Right lobe of liver (tissue), 6 donors: ENCODE data around the gene MADCAM1. TPM values are rescaled to one million over a fixed set of nuclear protein-coding genes. Genes with fewer than 3 reads are reported as not detected.
A peak's percentile ranks its signal among the peaks of the same experiment; 100 is the strongest.

ENCODE experiments used
- ATAC-seq, 4 donors: fragments of 200-7000 bp; cut with Tn5 transposase; one replicate each; pipeline ENCODE4 v1.9.1; 2020; ENCODE audit warnings: mild to moderate bottlenecking in 4 of 4, moderate library complexity in 4 of 4
- DNase-seq, 3 donors: peaks; one replicate each; pipeline ENCODE4 v3.0.0-alpha.2; 2020
- H3K27ac ChIP-seq, 3 donors: fragments of 200-600 bp; one replicate each; pipeline ENCODE4 v1.8.0; 2022
- H3K27me3 ChIP-seq, 2 donors: fragments of 200-600 bp; one replicate each; pipeline ENCODE4 v1.8.0; 2022
- H3K36me3 ChIP-seq, 4 donors: fragments of 200-600 bp; sonication (generic) in 1 of 4; one replicate each; pipeline versions ENCODE4 v1.5.1 to v1.8.0; 2017 to 2022; ENCODE audit warnings: control low read depth in 1 of 4
- H3K4me1 ChIP-seq, 4 donors: fragments of 200-600 bp; sonication (generic) in 1 of 4; one replicate each; pipeline versions ENCODE4 v1.5.1 to v1.8.0; 2017 to 2022; ENCODE audit warnings: control low read depth in 1 of 4
- H3K4me3 ChIP-seq, 3 donors: fragments of 200-600 bp; one replicate each; pipeline ENCODE4 v1.8.0; 2022
- H3K9me3 ChIP-seq, 4 donors: fragments of 200-600 bp; sonication (generic) in 1 of 4; one replicate each; pipeline versions ENCODE4 v1.5.1 to v1.8.0; 2017 to 2022; ENCODE audit warnings: control low read depth in 1 of 4
- POLR2A ChIP-seq: fragments of 450-650 bp; IDR thresholded peaks from one replicate; pipeline ENCODE4 v1.6.1; 2017; ENCODE audit warnings: antibody characterized with exemption, mild to moderate bottlenecking
- WGBS: methylation state at CpG from one replicate; pipeline ENCODE4 v1.1.6; 2018; ENCODE audit warnings: low coverage, low lambda C conversion rate; ENCODE audit not compliant: insufficient coverage; ENCODE audit errors: missing lambda C conversion rate; 5-methylcytosine and 5-hydroxymethylcytosine counted together
- intact Hi-C, 2 donors: fragments of 100-400 bp; cut with DNase I; formaldehyde crosslinking; loops; one replicate each; pipeline versions ENCODE4 v1.11.2 to v1.14.1; 2022
- small RNA-seq, 2 experiments: library from RNA; depleted of rRNA; stranded (forward); fragments of <200 nt; gene quantifications; one replicate each; pipeline ENCODE3, GENCODE V24; 2016
- total RNA-seq, 6 experiments: library from RNA; depleted of rRNA in 2 of 6; stranded (reverse); fragments of >200 nt in 2 of 6; fragmentation: NEBNext Ultra II Directional in 3 of 6; extraction: Animal tissue kit (Norgen Biotek cat#: 25700) in 3 of 6; gene quantifications; one replicate each; pipeline versions ENCODE4 v1.1.0 to v1.2.4, GENCODE V29; 2016 to 2023
- TF ChIP-seq, protein P1 (sequence below), 4 donors: fragments of 200-600 bp in 3 of 4; fragments of 450-650 bp in 1 of 4; IDR thresholded peaks; one replicate each; pipeline versions ENCODE4 v1.5.1 to v1.8.0; 2016 to 2022; ENCODE audit warnings: antibody characterized with exemption in 4 of 4, mild to moderate bottlenecking in 2 of 4
- donor health status: DM: no; HTN: yes; CAD: no.
- donor health status: DM: no; HTN: no; CAD: no.
- donor health status: DM: no; HTN: no; CAD: no.
- donor health status: DM: no; HTN: yes; CAD: no.
- donor health status: DM: no; HTN: yes; CAD: no.

The MADCAM1 gene
- total RNA-seq, 6 experiments from 2014 or later = 0.11 to 0.69 (median 0.31) TPM

- WGBS = 96% methylated on average over 4 of the region's 15 CpGs
- DNase-seq (no peak), ATAC-seq (no peak)
- H3K4me3 ChIP-seq = no peak overlapping the region
- H3K4me1 ChIP-seq = no peaks in the 10 kb centered on the region
- peaks cover 0 to under 1% (median 0%) of the 10 kb centered on the region in 4 donors for H3K36me3 ChIP-seq
- no peaks in the 10 kb centered on the region for H3K9me3 ChIP-seq
- TF ChIP-seq, protein P1, sequence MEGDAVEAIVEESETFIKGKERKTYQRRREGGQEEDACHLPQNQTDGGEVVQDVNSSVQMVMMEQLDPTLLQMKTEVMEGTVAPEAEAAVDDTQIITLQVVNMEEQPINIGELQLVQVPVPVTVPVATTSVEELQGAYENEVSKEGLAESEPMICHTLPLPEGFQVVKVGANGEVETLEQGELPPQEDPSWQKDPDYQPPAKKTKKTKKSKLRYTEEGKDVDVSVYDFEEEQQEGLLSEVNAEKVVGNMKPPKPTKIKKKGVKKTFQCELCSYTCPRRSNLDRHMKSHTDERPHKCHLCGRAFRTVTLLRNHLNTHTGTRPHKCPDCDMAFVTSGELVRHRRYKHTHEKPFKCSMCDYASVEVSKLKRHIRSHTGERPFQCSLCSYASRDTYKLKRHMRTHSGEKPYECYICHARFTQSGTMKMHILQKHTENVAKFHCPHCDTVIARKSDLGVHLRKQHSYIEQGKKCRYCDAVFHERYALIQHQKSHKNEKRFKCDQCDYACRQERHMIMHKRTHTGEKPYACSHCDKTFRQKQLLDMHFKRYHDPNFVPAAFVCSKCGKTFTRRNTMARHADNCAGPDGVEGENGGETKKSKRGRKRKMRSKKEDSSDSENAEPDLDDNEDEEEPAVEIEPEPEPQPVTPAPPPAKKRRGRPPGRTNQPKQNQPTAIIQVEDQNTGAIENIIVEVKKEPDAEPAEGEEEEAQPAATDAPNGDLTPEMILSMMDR (IDR thresholded peaks at IDR 0.05) = no peak
- TF ChIP-seq POLR2A = no peak
- intact Hi-C loops = no loop called here
- H3K27me3 ChIP-seq = no peaks in the 10 kb centered on the region
- no peak overlapping the region for H3K27ac ChIP-seq
These were observed 50.8 kb downstream of the MADCAM1 start for GRCh38 chr19:547117-547516.

DNA sequence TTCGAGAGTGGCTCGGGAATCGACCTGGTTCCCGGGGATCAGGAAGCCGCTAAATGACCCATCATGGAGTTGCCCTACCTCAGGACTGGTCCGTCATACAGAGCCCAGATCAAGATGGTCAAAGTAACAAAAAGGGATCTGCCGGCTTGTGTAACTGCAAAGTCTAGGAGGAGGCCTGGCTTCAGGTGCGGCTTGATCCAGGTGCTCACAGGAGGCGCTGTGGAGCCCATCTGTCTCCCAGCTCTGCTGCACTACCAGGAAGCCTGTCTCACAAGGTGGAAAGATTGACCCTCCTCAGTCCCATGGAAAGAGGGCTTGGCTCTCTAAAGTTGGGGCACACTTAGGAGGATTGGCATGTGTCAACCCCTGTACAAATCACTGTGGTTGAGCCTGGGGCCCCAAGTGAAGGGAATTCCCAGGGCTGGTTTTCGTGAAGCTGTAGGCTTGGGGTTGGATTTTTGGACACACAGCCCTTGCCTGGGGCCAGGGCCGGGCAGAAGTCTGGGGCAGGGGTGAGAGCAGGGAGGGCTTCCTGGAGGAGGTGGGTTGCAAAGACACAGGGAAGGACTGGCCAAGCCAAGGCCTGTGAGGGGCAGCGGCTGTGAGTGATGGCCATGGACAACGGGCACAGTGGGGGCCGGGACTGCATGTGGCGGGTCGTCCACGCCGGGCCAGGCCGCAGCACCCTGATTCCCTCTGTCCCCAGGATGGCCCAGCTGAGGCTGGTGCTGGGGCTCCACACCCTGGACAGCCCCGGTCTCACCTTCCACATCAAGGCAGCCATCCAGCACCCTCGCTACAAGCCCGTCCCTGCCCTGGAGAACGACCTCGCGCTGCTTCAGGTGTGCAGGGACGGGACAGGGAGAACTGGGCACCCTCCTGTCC, 51.8 kb downstream of the MADCAM1 start:
- H3K4me3 ChIP-seq = no peak overlapping the region

GRCh38 chr19:548886-549830, 52.9 kb downstream of the MADCAM1 start:
- H3K27me3 ChIP-seq = no peaks in the 10 kb centered on the region
- DNase-seq (peak in 1 of 3 donors; percentile 44), ATAC-seq (peak in 1 of 4 donors; percentile 7)
- WGBS = 43% methylated on average over 6 of the region's 52 CpGs
- H3K4me1 ChIP-seq = no peaks in the 10 kb centered on the region
- TF ChIP-seq, protein P1 (IDR thresholded peaks at IDR 0.05) = no peak
- TF ChIP-seq POLR2A = no peak
- no peak overlapping the region for H3K4me3 ChIP-seq
- no peak overlapping the region for H3K27ac ChIP-seq
- H3K9me3 ChIP-seq = no peaks in the 10 kb centered on the region
- H3K36me3 ChIP-seq = no peaks in the 10 kb centered on the region
- intact Hi-C loops = no loop called here

More for the DNA sequence above, 51.8 kb downstream of the MADCAM1 start:
- WGBS = 79% methylated on average over 7 of the region's 26 CpGs
- TF ChIP-seq, protein P1 (IDR thresholded peaks at IDR 0.05) = no peak
- TF ChIP-seq POLR2A = no peak
- Histone ChIP-seq H3K27ac (no peak overlapping the region), H3K4me1 (no peaks in the 10 kb centered on the region), H3K9me3 (no peaks in the 10 kb centered on the region), H3K36me3 (no peaks in the 10 kb centered on the region), H3K27me3 (no peaks in the 10 kb centered on the region)
- ATAC-seq (no peak), DNase-seq (no peak)
- intact Hi-C loops = no loop called here

DNA sequence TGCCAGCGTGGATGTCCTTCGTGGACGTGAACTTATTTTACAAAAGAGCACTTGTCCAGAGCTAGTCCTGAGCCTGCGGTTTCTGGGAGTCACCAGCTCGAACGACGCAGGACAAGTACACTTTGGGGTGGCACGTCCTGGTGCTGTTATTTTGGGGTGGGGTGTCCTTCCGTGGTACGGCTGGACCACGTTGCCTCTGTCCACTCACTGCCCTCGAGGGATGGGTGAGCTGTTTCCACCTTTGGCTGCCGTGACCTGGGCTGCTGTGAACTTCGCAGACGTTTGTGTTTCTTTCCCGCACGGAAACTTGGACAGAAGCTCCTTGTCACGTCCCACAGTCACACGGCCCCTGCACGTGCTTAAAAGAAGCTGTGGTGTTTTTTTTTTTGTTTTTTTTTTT, 58.5 kb downstream of the MADCAM1 start:
- TF ChIP-seq POLR2A = no peak
- TF ChIP-seq, protein P1 (IDR thresholded peaks at IDR 0.05) = no peak
- WGBS = 50% methylated on average over 8 of the region's 20 CpGs
- no peak overlapping the region for H3K4me3 ChIP-seq
- intact Hi-C loops = no loop called here
- H3K27me3 ChIP-seq = no peaks in the 10 kb centered on the region
- peaks cover 0 to 15% (median 0%) of the 10 kb centered on the region in 4 donors for H3K4me1 ChIP-seq
- DNase-seq (no peak), ATAC-seq (no peak)
- H3K36me3 ChIP-seq = no peaks in the 10 kb centered on the region
- H3K9me3 ChIP-seq = no peaks in the 10 kb centered on the region
- no peak overlapping the region for H3K27ac ChIP-seq

Small RNA genes lying within 50 kb of the gene (small RNA-seq; reads per million reads assigned to genes)
- gene RNA5SP462 = 0 reads per million in 2 experiments

Other genes starting within 250 kb of the MADCAM1 start
- gene PLPP2, start 205.1 kb upstream of the MADCAM1 start, total RNA-seq = 1 to 10 TPM in 5 of 6 experiments, under 1 TPM in 1; 0.83 to 2.7 (median 1.8) TPM
- gene MIER2, start 151.7 kb upstream of the MADCAM1 start, total RNA-seq = 1 to 10 TPM; 3.1 to 7.3 (median 4.5) TPM
- gene C2CD4C, start 87.3 kb upstream of the MADCAM1 start, total RNA-seq = 1 to 10 TPM in 1 of 6 experiments, under 1 TPM in 5; 0.12 to 2.0 (median 0.44) TPM
- 10 to 100 TPM; 48.4 to 69.9 (median 59.1) TPM for gene SHC2, start 35.5 kb upstream of the MADCAM1 start, total RNA-seq
- 10 to 100 TPM in 3 of 6 experiments, 1 to 10 TPM in 3; 8.2 to 42.2 (median 10.3) TPM for gene TPGS1, start 11.0 kb downstream of the MADCAM1 start, total RNA-seq
- 10 to 100 TPM; 44.8 to 81.8 (median 49.5) TPM for gene CDC34, start 35.3 kb downstream of the MADCAM1 start, total RNA-seq
- gene GZMM, start 47.6 kb downstream of the MADCAM1 start, total RNA-seq = under 1 TPM in 3 of 6 experiments, not detected in 3; 0.59 to 0.95 (median 0.74) TPM
- gene BSG, start 76.1 kb downstream of the MADCAM1 start, total RNA-seq = 100 to 1,000 TPM in 4 of 6 experiments, 10 to 100 TPM in 2; 88.6 to 369 (median 124) TPM
- gene HCN2, start 93.4 kb downstream of the MADCAM1 start, total RNA-seq = under 1 TPM in 5 of 6 experiments, not detected in 1; 0.05 to 0.27 (median 0.09) TPM
- gene POLRMT, start 137.1 kb downstream of the MADCAM1 start, total RNA-seq = 10 to 100 TPM; 25.9 to 42.9 (median 33.3) TPM
- gene FGF22, start 143.4 kb downstream of the MADCAM1 start, total RNA-seq = under 1 TPM in 1 of 6 experiments, not detected in 5; 0.15 TPM
- 10 to 100 TPM; 18.3 to 85.0 (median 28.8) TPM for gene RNF126, start 166.7 kb downstream of the MADCAM1 start, total RNA-seq
- 10 to 100 TPM in 3 of 6 experiments, 1 to 10 TPM in 3; 4.2 to 18.7 (median 10.4) TPM for gene FSTL3, start 179.9 kb downstream of the MADCAM1 start, total RNA-seq
- under 1 TPM in 1 of 6 experiments, not detected in 5; 0.20 TPM for gene PRSS57, start 199.0 kb downstream of the MADCAM1 start, total RNA-seq
- 10 to 100 TPM in 2 of 6 experiments, 1 to 10 TPM in 4; 4.6 to 12.7 (median 7.1) TPM for gene PALM, start 212.4 kb downstream of the MADCAM1 start, total RNA-seq